Measurements from ENCODE around the gene NRARP. TPM values are rescaled to one million over a fixed set of nuclear protein-coding genes. Genes with fewer than 3 reads are reported as not detected.

NRARP gene
- total and polyA plus RNA-seq, 2 experiments from 2014 or later: 0.32 TPM; not detected in 1

- Histone ChIP-seq H3K4me3 (no peak overlapping the region), H3K4me1 (ENCODE audit: insufficient read depth) (no peaks in the 10 kb centered on the region), H3K4me2 (ENCODE audit: unreplicated experiment) (no peak overlapping the region), H3K79me2 (ENCODE audit: insufficient read depth) (0 out of 2 replicates have a peak, but pooled peaks cover 7% of the 10 kb centered on the region), H3F3A (ENCODE audit: insufficient read depth) (no peaks in the 10 kb centered on the region), H2AFZ (no peak overlapping the region), H4K20me1 (ENCODE audit: insufficient read depth) (no peaks in the 10 kb centered on the region), H3K9me2 (ENCODE audit: insufficient read depth) (no peaks in the 10 kb centered on the region), H3K27ac (no peak overlapping the region), H3K9ac (no peak overlapping the region), H3K36me3 (ENCODE audit: low read depth) (no peaks in the 10 kb centered on the region; the same call in 1 of the 2 replicates), H3K9me3 (ENCODE audit: low read depth) (no peaks in the 10 kb centered on the region), H3K27me3 (replicated peaks; ENCODE audit: insufficient read depth) (no peaks in the 10 kb centered on the region)
- TF ChIP-seq EZH2 (IDR thresholded peaks at IDR 0.05; ENCODE audit: insufficient read depth, poor library complexity, severe bottlenecking): no peak
- TF ChIP-seq EZH2phosphoT487 (IDR thresholded peaks at IDR 0.05; ENCODE audit: insufficient read depth, low read depth): no peak
- WGBS, 2 experiments (ENCODE audit: low coverage in 1 of 2, low lambda C conversion rate in 2 of 2, missing lambda C conversion rate in 2 of 2): 80 to 83% methylated on average over 17 of the region's 17 CpGs
- in situ Hi-C loops (cut with MboI): no loop called here
- DNase-seq: no peak
These were observed 32.8 kb downstream of the NRARP start for GRCh38 chr9:137269231-137269772.

GRCh38 chr9:137268538-137269201 lies 33.4 kb downstream of the NRARP start:
- no peaks in the 10 kb centered on the region for H4K20me1 ChIP-seq (ENCODE audit: insufficient read depth)
- TF ChIP-seq EZH2phosphoT487 (IDR thresholded peaks at IDR 0.05; ENCODE audit: insufficient read depth, low read depth) (no peak), EZH2 (IDR thresholded peaks at IDR 0.05; ENCODE audit: insufficient read depth, poor library complexity, severe bottlenecking) (no peak)
- H3K4me3 ChIP-seq: no peak overlapping the region
- 0 out of 2 replicates have a peak, but pooled peaks cover 7% of the 10 kb centered on the region for H3K79me2 ChIP-seq (ENCODE audit: insufficient read depth)
- in situ Hi-C loops (cut with MboI): no loop called here
- H3K9ac ChIP-seq: no peak overlapping the region
- H3K9me2 ChIP-seq (ENCODE audit: insufficient read depth): no peaks in the 10 kb centered on the region
- H3K27me3 ChIP-seq (replicated peaks; ENCODE audit: insufficient read depth): no peaks in the 10 kb centered on the region
- no peak overlapping the region for H3K4me2 ChIP-seq (ENCODE audit: unreplicated experiment)
- H3F3A ChIP-seq (ENCODE audit: insufficient read depth): no peaks in the 10 kb centered on the region
- WGBS, 2 experiments (ENCODE audit: low coverage in 1 of 2, low lambda C conversion rate in 2 of 2, missing lambda C conversion rate in 2 of 2): 88 to 90% methylated on average over 19 of the region's 19 CpGs
- H3K27ac ChIP-seq: no peak overlapping the region
- H3K4me1 ChIP-seq (ENCODE audit: insufficient read depth): no peaks in the 10 kb centered on the region
- no peaks in the 10 kb centered on the region for H3K9me3 ChIP-seq (ENCODE audit: low read depth)
- H3K36me3 ChIP-seq (ENCODE audit: low read depth): no peaks in the 10 kb centered on the region; the same call in 1 of the 2 replicates
- no peak overlapping the region for H2AFZ ChIP-seq
- DNase-seq: no peak

DNA sequence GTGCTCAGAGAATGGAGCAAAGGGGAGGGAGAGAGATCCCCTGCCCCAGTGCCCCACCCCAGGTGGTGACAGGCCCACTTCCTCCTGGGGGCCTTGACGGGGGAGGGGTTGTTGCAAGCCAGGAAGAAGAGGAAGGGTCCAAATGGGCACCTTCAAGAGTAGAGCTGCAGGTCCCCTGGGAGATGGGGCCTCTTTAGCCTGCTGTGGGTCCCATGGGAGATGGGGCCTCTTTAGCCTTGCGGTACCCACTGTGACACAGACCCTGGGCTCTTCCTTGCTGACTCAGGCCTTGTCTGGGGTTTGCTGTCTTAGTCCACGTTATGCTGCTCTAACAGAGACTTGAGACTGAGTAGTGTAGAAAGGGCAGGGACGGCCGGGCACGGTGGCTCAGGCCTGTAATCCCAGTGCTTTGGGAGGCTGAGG lies 34.1 kb downstream of the NRARP start:
- TF ChIP-seq EZH2phosphoT487 (IDR thresholded peaks at IDR 0.05; ENCODE audit: insufficient read depth, low read depth) (no peak), EZH2 (IDR thresholded peaks at IDR 0.05; ENCODE audit: insufficient read depth, poor library complexity, severe bottlenecking) (no peak)
- Histone ChIP-seq H2AFZ (no peak overlapping the region), H3F3A (ENCODE audit: insufficient read depth) (no peaks in the 10 kb centered on the region), H3K36me3 (ENCODE audit: low read depth) (no peaks in the 10 kb centered on the region), H3K4me3 (no peak overlapping the region), H3K9me2 (ENCODE audit: insufficient read depth) (no peaks in the 10 kb centered on the region), H3K79me2 (ENCODE audit: insufficient read depth) (0 out of 2 replicates have a peak, but pooled peaks cover 7% of the 10 kb centered on the region), H3K27me3 (replicated peaks; ENCODE audit: insufficient read depth) (no peaks in the 10 kb centered on the region), H3K9ac (no peak overlapping the region), H4K20me1 (ENCODE audit: insufficient read depth) (no peaks in the 10 kb centered on the region), H3K27ac (no peak overlapping the region), H3K4me2 (ENCODE audit: unreplicated experiment) (no peak overlapping the region), H3K4me1 (ENCODE audit: insufficient read depth) (no peaks in the 10 kb centered on the region), H3K9me3 (ENCODE audit: low read depth) (no peaks in the 10 kb centered on the region)
- 88 to 92% methylated on average over 6 of the region's 6 CpGs for WGBS, 2 experiments (ENCODE audit: low coverage in 1 of 2, low lambda C conversion rate in 2 of 2, missing lambda C conversion rate in 2 of 2)
- in situ Hi-C loops (cut with MboI): no loop called here
- no peak for DNase-seq

- Histone ChIP-seq H3K27me3 (replicated peaks; ENCODE audit: insufficient read depth) (no peaks in the 10 kb centered on the region), H3K9me3 (ENCODE audit: low read depth) (no peaks in the 10 kb centered on the region), H3K9ac (no peak overlapping the region), H3K4me1 (ENCODE audit: insufficient read depth) (no peaks in the 10 kb centered on the region), H3K4me3 (no peak overlapping the region), H3K27ac (no peak overlapping the region), H3F3A (ENCODE audit: insufficient read depth) (no peaks in the 10 kb centered on the region), H3K4me2 (ENCODE audit: unreplicated experiment) (no peak overlapping the region), H3K79me2 (ENCODE audit: insufficient read depth) (0 out of 2 replicates have a peak, but pooled peaks cover 7% of the 10 kb centered on the region), H4K20me1 (ENCODE audit: insufficient read depth) (no peaks in the 10 kb centered on the region), H3K36me3 (ENCODE audit: low read depth) (no peaks in the 10 kb centered on the region), H2AFZ (no peak overlapping the region), H3K9me2 (ENCODE audit: insufficient read depth) (no peaks in the 10 kb centered on the region)
- in situ Hi-C loops (cut with MboI): no loop called here
- no peak for TF ChIP-seq EZH2 (IDR thresholded peaks at IDR 0.05; ENCODE audit: insufficient read depth, poor library complexity, severe bottlenecking)
- TF ChIP-seq EZH2phosphoT487 (IDR thresholded peaks at IDR 0.05; ENCODE audit: insufficient read depth, low read depth): no peak
- 89 to 91% methylated on average over 20 to 34 of the region's 34 CpGs for WGBS, 2 experiments (ENCODE audit: low coverage in 1 of 2, low lambda C conversion rate in 2 of 2, missing lambda C conversion rate in 2 of 2)
- DNase-seq: no peak
These were observed 35.3 kb downstream of the NRARP start for GRCh38 chr9:137266585-137267453.

Measured in GM23248 (cell line).